K562 (cell line): ENCODE data around the gene CBX4. TPM values are rescaled to one million over a fixed set of nuclear protein-coding genes. Genes with fewer than 3 reads are reported as not detected.

Source experiments
- CEBPG ChIP-seq, 3 experiments: fragments of 200-800 bp in 1 of 3; sonication (Bioruptor generic) in 1 of 3; sonication (generic) in 1 of 3; formaldehyde crosslinking in 1 of 3; IDR thresholded peaks in 2 of 3; conservative IDR thresholded peaks in 1 of 3; 2 replicates each; pipeline versions ENCODE4 v1.6.1 to v1.8.0; 2016 to 2022; ENCODE audit warnings: missing compliant biosample characterization in 2 of 3, missing genetic modification characterization in 2 of 3, mild to moderate bottlenecking in 1 of 3, missing genetic modification reagents in 1 of 3
- EP400 ChIP-seq: fragments of 450-650 bp; IDR thresholded peaks from 2 replicates; pipeline ENCODE4 v1.6.1; 2017; ENCODE audit warnings: antibody characterized with exemption, mild to moderate bottlenecking, moderate library complexity
- GATA2 ChIP-seq: sonication (generic); formaldehyde crosslinking; IDR thresholded peaks from 2 replicates; pipeline ENCODE4 v1.4.0; 2020; ENCODE audit warnings: mild to moderate bottlenecking, missing genetic modification reagents
- GTF2E2 ChIP-seq: fragments of 200-800 bp; sonication (Bioruptor generic); IDR thresholded peaks from 2 replicates; pipeline ENCODE4 v1.6.1; 2016; ENCODE audit warnings: missing genetic modification characterization, missing compliant biosample characterization
- KLF16 ChIP-seq: IDR thresholded peaks from 2 replicates; pipeline ENCODE4 v1.6.1; 2016; ENCODE audit warnings: antibody characterized with exemption
- MTF1 ChIP-seq: fragments of 250-450 bp; sonication (Bioruptor Pico); IDR thresholded peaks from 2 replicates; pipeline ENCODE4 v1.9.0; 2021; ENCODE audit warnings: moderate library complexity, mild to moderate bottlenecking, inconsistent platforms, borderline replicate concordance
- NR2F6 ChIP-seq: fragments of 450-650 bp; formaldehyde crosslinking; IDR thresholded peaks from 2 replicates; pipeline ENCODE4 v1.4.0; 2020; ENCODE audit warnings: mild to moderate bottlenecking
- PHB ChIP-seq: fragments of 250-450 bp; sonication (Bioruptor Pico); IDR thresholded peaks from 2 replicates; pipeline ENCODE4 v1.5.0; 2021
- RBFOX2 ChIP-seq: fragments of 200-400 bp; formaldehyde crosslinking; IDR thresholded peaks from 2 replicates; pipeline ENCODE4 v1.6.1; 2017; ENCODE audit warnings: low read depth, mild to moderate bottlenecking, low read length, moderate library complexity
- RBM22 ChIP-seq: fragments of 200-400 bp; formaldehyde crosslinking; IDR thresholded peaks from 2 replicates; pipeline ENCODE4 v1.6.1; 2018; ENCODE audit warnings: low read length, low read depth; ENCODE audit not compliant: poor library complexity, severe bottlenecking
- ZNF586 ChIP-seq: fragments of 450-650 bp; formaldehyde crosslinking; conservative IDR thresholded peaks from 2 replicates; pipeline ENCODE4 v1.4.0; 2020; ENCODE audit warnings: mild to moderate bottlenecking, moderate library complexity
- ZNF785 ChIP-seq: fragments of 250-450 bp; sonication (Bioruptor Pico); IDR thresholded peaks from 2 replicates; pipeline ENCODE4 v1.4.0; 2020; ENCODE audit warnings: mild to moderate bottlenecking
- polyA plus RNA-seq, 8 experiments: library from polyadenylated mRNA; depleted of rRNA in 4 of 8; stranded (reverse) in 5 of 8; unstranded in 3 of 8; fragments of >200 nt; fragmentation: Nextera tagmentation in 2 of 8; fragmentation: Illumina TruSeq in 1 of 8; extraction: Ambion mirVana in 2 of 8; extraction: Trizol in 1 of 8; gene quantifications; 2 replicates each; pipeline versions ENCODE4 v1.2.1 to v1.2.3, GENCODE V29; 2011 to 2014; ENCODE audit warnings: inconsistent platforms in 1 of 8, missing spikeins in 1 of 8
- total RNA-seq, 7 experiments: library from RNA; depleted of rRNA in 6 of 7; stranded (reverse); fragments of >200 nt in 6 of 7; fragmentation: Illumina TruSeq in 2 of 7; extraction: Trizol in 2 of 7; gene quantifications; 2 replicates each; pipeline versions ENCODE4 v1.2.1 to v1.2.3, GENCODE V29; 2011 to 2021; ENCODE audit warnings: low replicate concordance in 1 of 7
- TF ChIP-seq, protein P1 (sequence below): fragments of 450-650 bp; formaldehyde crosslinking; IDR thresholded peaks from 2 replicates; pipeline ENCODE4 v1.4.0; 2022; ENCODE audit warnings: missing genetic modification characterization
- TF ChIP-seq, protein P2 (sequence below): sonication (generic); formaldehyde crosslinking; IDR thresholded peaks from 2 replicates; pipeline ENCODE4 v1.8.0; 2023; ENCODE audit warnings: mild to moderate bottlenecking, missing genetic modification reagents
- TF ChIP-seq, protein P3 (sequence below), 3 experiments: IDR thresholded peaks in 2 of 3; conservative IDR thresholded peaks in 1 of 3; 2 replicates each; pipeline ENCODE4 v1.5.1; 2011 to 2012; ENCODE audit warnings: low read length in 3 of 3, mild to moderate bottlenecking in 3 of 3, control low read depth in 2 of 3, improper control_type of control experiment in 1 of 3, inconsistent platforms in 1 of 3, low read depth in 1 of 3, mixed read lengths in 1 of 3, moderate library complexity in 1 of 3; ENCODE audit not compliant: insufficient read depth in 2 of 3
- TF ChIP-seq, protein P4 (sequence below): fragments of 450-650 bp; formaldehyde crosslinking; IDR thresholded peaks from 2 replicates; pipeline ENCODE4 v1.4.0; 2022; ENCODE audit warnings: mild to moderate bottlenecking, moderate library complexity
- TF ChIP-seq, protein P5 (sequence below): fragments of 450-650 bp; IDR thresholded peaks from 2 replicates; pipeline ENCODE4 v1.6.1; 2014; ENCODE audit warnings: low read depth, mild to moderate bottlenecking, moderate library complexity, borderline replicate concordance

The CBX4 gene
- total and polyA plus RNA-seq, 9 of the 15 experiments (the other 6 are each of a cell fraction or from before 2014, with no cell fraction given): 0.98 to 50.5 (median 10.0) TPM

DNA sequence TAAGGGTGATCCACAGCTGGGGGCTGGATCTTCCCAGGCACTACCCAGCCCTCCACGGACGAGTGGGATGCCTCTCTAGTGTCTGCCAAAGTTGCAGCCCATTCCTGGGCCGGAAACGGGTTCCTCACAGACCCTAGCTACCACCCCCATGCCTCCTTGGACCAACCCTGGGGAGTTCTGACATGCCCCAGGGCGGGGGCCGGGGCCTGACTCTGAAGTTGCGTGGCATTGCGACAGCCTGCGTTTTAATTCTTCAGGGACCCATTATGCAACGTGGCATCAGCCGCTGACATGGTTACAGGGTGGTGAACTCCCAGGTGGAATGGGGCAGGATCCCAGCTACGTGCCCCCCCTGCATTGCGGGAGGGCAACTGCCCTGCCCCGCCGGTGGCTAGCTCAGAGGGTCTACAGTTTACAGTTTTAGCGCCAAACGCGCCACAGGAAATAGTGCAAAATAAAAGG lies 2.7 kb downstream of the CBX4 start (continued):
- TF ChIP-seq EP400 (peak; percentile 32), ZNF586 (CRISPR knock-in tag) (peak; percentile 26; the same call in 1 of the 2 replicates), GTF2E2 (tag) (0 out of 2 replicates have a peak, but pooled peaks have one; percentile 27), KLF16 (no peak), RBFOX2 (peak; percentile 64), CEBPG (CRISPR knock-in tag; IDR thresholded peaks at IDR 0.05) (peak; percentile 97), CEBPG (tag; conservative IDR thresholded peaks at IDR 0.05 in 1 of 2, IDR thresholded peaks at IDR 0.05 in 1 of 2) (peak; percentile 89 to 91), ZNF785 (CRISPR knock-in tag) (no peak), NR2F6 (CRISPR knock-in tag) (0 out of 2 replicates have a peak, but pooled peaks have one; percentile 9), MTF1 (CRISPR knock-in tag) (0 out of 2 replicates have a peak, but pooled peaks have one; percentile 8), RBM22 (peak; percentile 95), GATA2 (CRISPR knock-in tag) (0 out of 2 replicates have a peak, but pooled peaks have one; percentile 33), PHB (CRISPR knock-in tag) (0 out of 2 replicates have a peak, but pooled peaks have one; percentile 71)
- TF ChIP-seq, protein P1, sequence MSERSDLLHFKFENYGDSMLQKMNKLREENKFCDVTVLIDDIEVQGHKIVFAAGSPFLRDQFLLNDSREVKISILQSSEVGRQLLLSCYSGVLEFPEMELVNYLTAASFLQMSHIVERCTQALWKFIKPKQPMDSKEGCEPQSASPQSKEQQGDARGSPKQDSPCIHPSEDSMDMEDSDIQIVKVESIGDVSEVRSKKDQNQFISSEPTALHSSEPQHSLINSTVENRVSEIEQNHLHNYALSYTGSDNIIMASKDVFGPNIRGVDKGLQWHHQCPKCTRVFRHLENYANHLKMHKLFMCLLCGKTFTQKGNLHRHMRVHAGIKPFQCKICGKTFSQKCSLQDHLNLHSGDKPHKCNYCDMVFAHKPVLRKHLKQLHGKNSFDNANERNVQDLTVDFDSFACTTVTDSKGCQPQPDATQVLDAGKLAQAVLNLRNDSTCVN (CRISPR knock-in tag): 0 out of 2 replicates have a peak, but pooled peaks have one; percentile 45
- TF ChIP-seq, protein P2, sequence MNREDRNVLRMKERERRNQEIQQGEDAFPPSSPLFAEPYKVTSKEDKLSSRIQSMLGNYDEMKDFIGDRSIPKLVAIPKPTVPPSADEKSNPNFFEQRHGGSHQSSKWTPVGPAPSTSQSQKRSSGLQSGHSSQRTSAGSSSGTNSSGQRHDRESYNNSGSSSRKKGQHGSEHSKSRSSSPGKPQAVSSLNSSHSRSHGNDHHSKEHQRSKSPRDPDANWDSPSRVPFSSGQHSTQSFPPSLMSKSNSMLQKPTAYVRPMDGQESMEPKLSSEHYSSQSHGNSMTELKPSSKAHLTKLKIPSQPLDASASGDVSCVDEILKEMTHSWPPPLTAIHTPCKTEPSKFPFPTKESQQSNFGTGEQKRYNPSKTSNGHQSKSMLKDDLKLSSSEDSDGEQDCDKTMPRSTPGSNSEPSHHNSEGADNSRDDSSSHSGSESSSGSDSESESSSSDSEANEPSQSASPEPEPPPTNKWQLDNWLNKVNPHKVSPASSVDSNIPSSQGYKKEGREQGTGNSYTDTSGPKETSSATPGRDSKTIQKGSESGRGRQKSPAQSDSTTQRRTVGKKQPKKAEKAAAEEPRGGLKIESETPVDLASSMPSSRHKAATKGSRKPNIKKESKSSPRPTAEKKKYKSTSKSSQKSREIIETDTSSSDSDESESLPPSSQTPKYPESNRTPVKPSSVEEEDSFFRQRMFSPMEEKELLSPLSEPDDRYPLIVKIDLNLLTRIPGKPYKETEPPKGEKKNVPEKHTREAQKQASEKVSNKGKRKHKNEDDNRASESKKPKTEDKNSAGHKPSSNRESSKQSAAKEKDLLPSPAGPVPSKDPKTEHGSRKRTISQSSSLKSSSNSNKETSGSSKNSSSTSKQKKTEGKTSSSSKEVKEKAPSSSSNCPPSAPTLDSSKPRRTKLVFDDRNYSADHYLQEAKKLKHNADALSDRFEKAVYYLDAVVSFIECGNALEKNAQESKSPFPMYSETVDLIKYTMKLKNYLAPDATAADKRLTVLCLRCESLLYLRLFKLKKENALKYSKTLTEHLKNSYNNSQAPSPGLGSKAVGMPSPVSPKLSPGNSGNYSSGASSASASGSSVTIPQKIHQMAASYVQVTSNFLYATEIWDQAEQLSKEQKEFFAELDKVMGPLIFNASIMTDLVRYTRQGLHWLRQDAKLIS (CRISPR knock-in tag): peak; percentile 51; the same call in 1 of the 2 replicates
- TF ChIP-seq, protein P3, sequence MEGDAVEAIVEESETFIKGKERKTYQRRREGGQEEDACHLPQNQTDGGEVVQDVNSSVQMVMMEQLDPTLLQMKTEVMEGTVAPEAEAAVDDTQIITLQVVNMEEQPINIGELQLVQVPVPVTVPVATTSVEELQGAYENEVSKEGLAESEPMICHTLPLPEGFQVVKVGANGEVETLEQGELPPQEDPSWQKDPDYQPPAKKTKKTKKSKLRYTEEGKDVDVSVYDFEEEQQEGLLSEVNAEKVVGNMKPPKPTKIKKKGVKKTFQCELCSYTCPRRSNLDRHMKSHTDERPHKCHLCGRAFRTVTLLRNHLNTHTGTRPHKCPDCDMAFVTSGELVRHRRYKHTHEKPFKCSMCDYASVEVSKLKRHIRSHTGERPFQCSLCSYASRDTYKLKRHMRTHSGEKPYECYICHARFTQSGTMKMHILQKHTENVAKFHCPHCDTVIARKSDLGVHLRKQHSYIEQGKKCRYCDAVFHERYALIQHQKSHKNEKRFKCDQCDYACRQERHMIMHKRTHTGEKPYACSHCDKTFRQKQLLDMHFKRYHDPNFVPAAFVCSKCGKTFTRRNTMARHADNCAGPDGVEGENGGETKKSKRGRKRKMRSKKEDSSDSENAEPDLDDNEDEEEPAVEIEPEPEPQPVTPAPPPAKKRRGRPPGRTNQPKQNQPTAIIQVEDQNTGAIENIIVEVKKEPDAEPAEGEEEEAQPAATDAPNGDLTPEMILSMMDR (IDR thresholded peaks at IDR 0.05 in 2 of 3, conservative IDR thresholded peaks at IDR 0.05 in 1 of 3; ENCODE audit: insufficient read depth in 2 of 3, low read depth in 1 of 3, low read length in 3 of 3): 0 out of 6 replicates have a peak, but pooled peaks of 1 of the 3 experiments have one; percentile 8
- TF ChIP-seq, protein P4, sequence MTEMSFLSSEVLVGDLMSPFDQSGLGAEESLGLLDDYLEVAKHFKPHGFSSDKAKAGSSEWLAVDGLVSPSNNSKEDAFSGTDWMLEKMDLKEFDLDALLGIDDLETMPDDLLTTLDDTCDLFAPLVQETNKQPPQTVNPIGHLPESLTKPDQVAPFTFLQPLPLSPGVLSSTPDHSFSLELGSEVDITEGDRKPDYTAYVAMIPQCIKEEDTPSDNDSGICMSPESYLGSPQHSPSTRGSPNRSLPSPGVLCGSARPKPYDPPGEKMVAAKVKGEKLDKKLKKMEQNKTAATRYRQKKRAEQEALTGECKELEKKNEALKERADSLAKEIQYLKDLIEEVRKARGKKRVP (CRISPR knock-in tag): peak; percentile 68; the same call in 1 of the 2 replicates
- TF ChIP-seq, protein P5, sequence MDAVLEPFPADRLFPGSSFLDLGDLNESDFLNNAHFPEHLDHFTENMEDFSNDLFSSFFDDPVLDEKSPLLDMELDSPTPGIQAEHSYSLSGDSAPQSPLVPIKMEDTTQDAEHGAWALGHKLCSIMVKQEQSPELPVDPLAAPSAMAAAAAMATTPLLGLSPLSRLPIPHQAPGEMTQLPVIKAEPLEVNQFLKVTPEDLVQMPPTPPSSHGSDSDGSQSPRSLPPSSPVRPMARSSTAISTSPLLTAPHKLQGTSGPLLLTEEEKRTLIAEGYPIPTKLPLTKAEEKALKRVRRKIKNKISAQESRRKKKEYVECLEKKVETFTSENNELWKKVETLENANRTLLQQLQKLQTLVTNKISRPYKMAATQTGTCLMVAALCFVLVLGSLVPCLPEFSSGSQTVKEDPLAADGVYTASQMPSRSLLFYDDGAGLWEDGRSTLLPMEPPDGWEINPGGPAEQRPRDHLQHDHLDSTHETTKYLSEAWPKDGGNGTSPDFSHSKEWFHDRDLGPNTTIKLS: peak; percentile 89
